Testis (tissue), 3 donors: ENCODE data around the gene KIF26A. TPM values are rescaled to one million over a fixed set of nuclear protein-coding genes. Genes with fewer than 3 reads are reported as not detected.
A peak's percentile ranks its signal among the peaks of the same experiment; 100 is the strongest.

Experiments
- DNase-seq: peaks from one replicate; pipeline ENCODE4 v3.0.0-alpha.2; 2019
- H3K27ac ChIP-seq, 2 donors: fragments of 200-600 bp; sonication (generic); one replicate each; pipeline ENCODE4 v1.5.1; 2019
- H3K27me3 ChIP-seq: fragments of 200-600 bp; sonication (generic); one replicate; pipeline ENCODE4 v1.5.1; 2019
- H3K36me3 ChIP-seq: fragments of 200-600 bp; sonication (generic); one replicate; pipeline ENCODE4 v1.5.1; 2017; ENCODE audit warnings: low read depth; ENCODE audit errors: missing control alignments
- H3K4me1 ChIP-seq: fragments of 200-600 bp; sonication (generic); one replicate; pipeline ENCODE4 v1.5.1; 2019
- H3K4me3 ChIP-seq, 2 donors: fragments of 200-600 bp; sonication (generic); one replicate each; pipeline ENCODE4 v1.5.1; 2017 to 2019
- H3K9me3 ChIP-seq: fragments of 200-600 bp; sonication (generic); one replicate; pipeline ENCODE4 v1.5.1; 2017
- POLR2A ChIP-seq: fragments of 450-650 bp; IDR thresholded peaks from one replicate; pipeline ENCODE4 v1.6.1; 2017; ENCODE audit warnings: antibody characterized with exemption, mild to moderate bottlenecking, moderate library complexity
- WGBS, 2 donors: methylation state at CpG; one replicate each; pipeline ENCODE4 v1.1.5; 2018; 5-methylcytosine and 5-hydroxymethylcytosine counted together
- intact Hi-C: fragments of 100-400 bp; cut with DNase I; formaldehyde crosslinking; loops from one replicate; pipeline ENCODE4 v1.15.1; 2023; ENCODE audit warnings: low total_unique reads
- polyA plus RNA-seq: library from polyadenylated mRNA; stranded (reverse); fragments of 350-450 nt; fragmentation: Illumina TruSeq; extraction: RNeasy Lipid Tissue Mini Kit (QIAGEN cat#74804); gene quantifications from one replicate; pipeline ENCODE4 v1.2.3, GENCODE V29; 2014; ENCODE audit warnings: low read depth, low replicate concordance; ENCODE audit not compliant: insufficient read depth
- total RNA-seq, 2 donors: library from RNA; depleted of rRNA; stranded (reverse); fragments of >200 nt; gene quantifications; one replicate each; pipeline ENCODE4 v1.2.3, GENCODE V29; 2016
- TF ChIP-seq, protein P1 (sequence below), 3 experiments: fragments of 450-650 bp in 2 of 3; fragments of 200-600 bp in 1 of 3; sonication (generic) in 1 of 3; IDR thresholded peaks; one replicate each; pipeline ENCODE4 v1.5.1; 2016 to 2019; ENCODE audit warnings: antibody characterized with exemption in 3 of 3, mild to moderate bottlenecking in 2 of 3, moderate library complexity in 1 of 3

KIF26A gene
- total and polyA plus RNA-seq, 3 donors from 2014 or later = 5.6 to 21.2 (median 18.3) TPM

GRCh38 chr14:104203071-104203425 is 64.7 kb downstream of the KIF26A start:
- Histone ChIP-seq H3K4me1 (peaks cover 7% of the 10 kb centered on the region), H3K4me3 (no peak overlapping the region), H3K27me3 (no peaks in the 10 kb centered on the region), H3K27ac (no peak overlapping the region), H3K9me3 (no peaks in the 10 kb centered on the region), H3K36me3 (no peaks in the 10 kb centered on the region)
- intact Hi-C loops = no loop called here
- 71 to 83% methylated on average over 8 of the region's 8 CpGs for WGBS, 2 donors
- no peak for TF ChIP-seq POLR2A
- TF ChIP-seq, protein P1, sequence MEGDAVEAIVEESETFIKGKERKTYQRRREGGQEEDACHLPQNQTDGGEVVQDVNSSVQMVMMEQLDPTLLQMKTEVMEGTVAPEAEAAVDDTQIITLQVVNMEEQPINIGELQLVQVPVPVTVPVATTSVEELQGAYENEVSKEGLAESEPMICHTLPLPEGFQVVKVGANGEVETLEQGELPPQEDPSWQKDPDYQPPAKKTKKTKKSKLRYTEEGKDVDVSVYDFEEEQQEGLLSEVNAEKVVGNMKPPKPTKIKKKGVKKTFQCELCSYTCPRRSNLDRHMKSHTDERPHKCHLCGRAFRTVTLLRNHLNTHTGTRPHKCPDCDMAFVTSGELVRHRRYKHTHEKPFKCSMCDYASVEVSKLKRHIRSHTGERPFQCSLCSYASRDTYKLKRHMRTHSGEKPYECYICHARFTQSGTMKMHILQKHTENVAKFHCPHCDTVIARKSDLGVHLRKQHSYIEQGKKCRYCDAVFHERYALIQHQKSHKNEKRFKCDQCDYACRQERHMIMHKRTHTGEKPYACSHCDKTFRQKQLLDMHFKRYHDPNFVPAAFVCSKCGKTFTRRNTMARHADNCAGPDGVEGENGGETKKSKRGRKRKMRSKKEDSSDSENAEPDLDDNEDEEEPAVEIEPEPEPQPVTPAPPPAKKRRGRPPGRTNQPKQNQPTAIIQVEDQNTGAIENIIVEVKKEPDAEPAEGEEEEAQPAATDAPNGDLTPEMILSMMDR (IDR thresholded peaks at IDR 0.05) = no peak
- DNase-seq = no peak

DNA sequence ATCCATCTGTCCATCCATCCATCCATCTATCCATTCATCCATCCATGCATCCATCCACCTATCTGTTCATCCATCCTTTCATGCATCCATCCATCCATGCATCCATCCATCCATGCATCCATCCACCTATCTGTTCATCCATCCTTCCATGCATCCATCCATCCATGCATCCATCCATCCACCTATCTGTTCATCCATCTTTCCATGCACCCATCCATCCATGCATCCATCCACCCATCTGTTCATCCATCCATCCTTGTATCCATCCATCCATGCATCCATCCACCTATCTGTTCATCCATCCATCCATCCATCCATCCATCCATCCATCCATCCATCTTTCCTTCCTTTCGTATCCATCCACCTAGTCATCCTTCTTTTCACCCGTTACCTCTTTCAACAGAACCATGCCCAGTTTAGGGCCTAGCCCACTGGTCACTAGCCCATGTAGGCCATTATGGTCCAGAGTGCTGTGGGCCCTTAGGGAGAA is 66.3 kb downstream of the KIF26A start:
- Histone ChIP-seq H3K36me3 (no peaks in the 10 kb centered on the region), H3K27ac (no peak overlapping the region), H3K4me3 (no peak overlapping the region), H3K9me3 (no peaks in the 10 kb centered on the region), H3K4me1 (peaks cover 7% of the 10 kb centered on the region), H3K27me3 (no peaks in the 10 kb centered on the region)
- no peak for TF ChIP-seq POLR2A
- TF ChIP-seq, protein P1 (IDR thresholded peaks at IDR 0.05) = no peak
- intact Hi-C loops = no loop called here
- 95 to 98% methylated on average over 2 of the region's 2 CpGs for WGBS, 2 donors
- no peak for DNase-seq

GRCh38 chr14:104205781-104206180 is 67.4 kb downstream of the KIF26A start:
- TF ChIP-seq, protein P1 (IDR thresholded peaks at IDR 0.05) = no peak
- no peak for TF ChIP-seq POLR2A
- Histone ChIP-seq H3K36me3 (no peaks in the 10 kb centered on the region), H3K27ac (no peak overlapping the region), H3K4me3 (no peak overlapping the region), H3K4me1 (peaks cover 7% of the 10 kb centered on the region), H3K27me3 (no peaks in the 10 kb centered on the region), H3K9me3 (no peaks in the 10 kb centered on the region)
- intact Hi-C loops = no loop called here
- WGBS, 2 donors = 89% methylated on average over 6 of the region's 6 CpGs; no CpG with 5 or more reads in 1 of the 2 donors
- no peak for DNase-seq

GRCh38 chr14:104206281-104206904 is 68.0 kb downstream of the KIF26A start:
- Histone ChIP-seq H3K9me3 (no peaks in the 10 kb centered on the region), H3K4me1 (peaks cover 7% of the 10 kb centered on the region), H3K27me3 (no peaks in the 10 kb centered on the region)

More at GRCh38 chr14:104206281-104206904, 68.0 kb downstream of the KIF26A start:
- peak; percentile 32 for DNase-seq
- TF ChIP-seq, protein P1 (IDR thresholded peaks at IDR 0.05) = no peak
- TF ChIP-seq POLR2A = no peak
- no peaks in the 10 kb centered on the region for H3K36me3 ChIP-seq
- H3K4me3 ChIP-seq = no peak overlapping the region
- 73 to 74% methylated on average over 13 to 15 of the region's 15 CpGs for WGBS, 2 donors
- H3K27ac ChIP-seq = no peak overlapping the region
- intact Hi-C loops = no loop called here
